Transverse colon (tissue), 4 donors: Measurements from ENCODE around the gene MYLK.

ENCODE experiments used
- CTCF ChIP-seq, 5 experiments: fragments of 200-600 bp in 3 of 5; fragments of 450-650 bp in 2 of 5; sonication (generic) in 3 of 5; IDR thresholded peaks; 1 replicate in 2 of 5; 2 replicates in 3 of 5; pipeline ENCODE4 v1.5.1; 2016 to 2017; ENCODE audit warnings: antibody characterized with exemption in 5 of 5, inconsistent platforms in 3 of 5, mild to moderate bottlenecking in 2 of 5, moderate library complexity in 1 of 5
- EP300 ChIP-seq: sonication (generic); formaldehyde crosslinking; IDR thresholded peaks from one replicate; pipeline ENCODE4 v1.6.1; 2017; ENCODE audit warnings: antibody characterized with exemption, low read depth
- POLR2A ChIP-seq: fragments of 450-650 bp; IDR thresholded peaks from one replicate; pipeline ENCODE4 v1.6.1; 2016; ENCODE audit warnings: antibody characterized with exemption, mild to moderate bottlenecking, moderate library complexity
- POLR2AphosphoS5 ChIP-seq, 3 donors: sonication (generic); formaldehyde crosslinking; IDR thresholded peaks; one replicate each; pipeline ENCODE4 v1.6.1; 2016; ENCODE audit warnings: antibody characterized with exemption in 3 of 3

- TF ChIP-seq CTCF (IDR thresholded peaks at IDR 0.05) (peak in 4 of 5 experiments; percentile 32 to 40 (median 36)), POLR2A (no peak), POLR2AphosphoS5 (IDR thresholded peaks at IDR 0.05) (no peak), EP300 (no peak)
Measured at GRCh38 chr3:123880998-123881561, 3.1 kb downstream of the MYLK start.
